K562 (cell line): Measurements from ENCODE around the gene LY6G6F. TPM values are rescaled to one million over a fixed set of nuclear protein-coding genes. Genes with fewer than 3 reads are reported as not detected.
A peak's percentile ranks its signal among the peaks of the same experiment; 100 is the strongest.

Experiments
- ATAC-seq: fragments of 200-7000 bp; cut with Tn5 transposase; 3 replicates; pipeline ENCODE4 v1.9.1; 2020; ENCODE audit warnings: moderate library complexity
- BruUV-seq: library from RNA; stranded (reverse); fragments of 400-500 nt; replicated peaks from 2 replicates; lab custom pipeline; 2021; lab: Mats Ljungman, UMichigan
- CTCF ChIA-PET: fragments of 300-600 bp; formaldehyde crosslinking; extraction: SDS; loops from one replicate; lab custom pipeline; 2021; ENCODE audit warnings: low intra/inter-chr PET ratio; lab: Yijun Ruan, JAX
- POLR2A ChIA-PET: fragments of 300-600, 350-650 bp; sonication (Branson Sonifier 250); formaldehyde crosslinking; extraction: SDS; loops from one replicate; lab custom pipeline; 2021; ENCODE audit warnings: antibody characterized with exemption, inconsistent platforms; lab: Yijun Ruan, JAX
- DNase-seq, 4 experiments: peaks; one replicate each; pipeline versions ENCODE4 v3.0.0 to v3.0.0-alpha.2; 2011 to 2018; ENCODE audit warnings: low spot score in 3 of 4, mixed read lengths in 3 of 4; ENCODE audit errors: extremely low read depth in 1 of 4
- FAIRE-seq: peaks from 2 replicates; lab custom pipeline; 2011; peaks lifted over from hg19 to GRCh38; lab: Jason Lieb, UNC
- H2AFZ ChIP-seq: 2 replicates; pipeline ENCODE4 v1.6.0; 2011; ENCODE audit warnings: low read depth, low read length, control low read depth, inconsistent platforms
- H3K27ac ChIP-seq: fragments of 200-600 bp; 3 replicates; pipeline ENCODE4 v1.8.0; 2011; ENCODE audit warnings: low read depth, mild to moderate bottlenecking, control low read depth, inconsistent platforms, low read length, moderate library complexity, mixed read lengths; ENCODE audit errors: extremely low read depth
- H3K27me3 ChIP-seq, 2 experiments: fragments of 300-600 bp in 1 of 2; 2 replicates in 1 of 2; 3 replicates in 1 of 2; pipeline versions ENCODE4 v1.6.0 to v1.8.0; 2011; ENCODE audit warnings: inconsistent platforms in 2 of 2, low read length in 2 of 2, mild to moderate bottlenecking in 1 of 2, mixed read lengths in 1 of 2, moderate library complexity in 1 of 2; ENCODE audit not compliant: control insufficient read depth in 2 of 2, insufficient read depth in 2 of 2
- H3K36me3 ChIP-seq: fragments of 300-600 bp; 3 replicates; pipeline ENCODE4 v1.8.0; 2011; ENCODE audit warnings: mild to moderate bottlenecking, low read length, inconsistent platforms; ENCODE audit not compliant: control insufficient read depth, insufficient read depth
- H3K4me1 ChIP-seq, 2 experiments: fragments of 200-600 bp in 1 of 2; replicated peaks in 1 of 2; 2 replicates in 1 of 2; 3 replicates in 1 of 2; pipeline versions ENCODE4 v1.5.1 to v1.8.0; 2011; ENCODE audit warnings: inconsistent platforms in 2 of 2, low read length in 2 of 2, mild to moderate bottlenecking in 1 of 2, mixed read lengths in 1 of 2, moderate library complexity in 1 of 2; ENCODE audit not compliant: control insufficient read depth in 2 of 2, insufficient read depth in 2 of 2
- H3K4me2 ChIP-seq: 2 replicates; pipeline ENCODE4 v1.6.1; 2011; ENCODE audit warnings: low read length, control low read depth, inconsistent platforms, mixed read lengths; ENCODE audit not compliant: insufficient read depth
- H3K4me3 ChIP-seq: fragments of 200-600 bp; sonication (generic), shearing (Covaris generic); 2 replicates; pipeline ENCODE4 v1.5.1; 2016; ENCODE audit warnings: control low read depth, inconsistent platforms
- H3K79me2 ChIP-seq: fragments of 200-600 bp; 3 replicates; pipeline ENCODE4 v1.8.0; 2011; ENCODE audit warnings: low read length, inconsistent platforms; ENCODE audit not compliant: control insufficient read depth, insufficient read depth
- H3K9ac ChIP-seq, 2 experiments: 2 replicates each; pipeline versions ENCODE4 v1.6.0 to v1.6.1; 2011; ENCODE audit warnings: low read depth in 2 of 2, low read length in 2 of 2, control low read depth in 1 of 2, inconsistent platforms in 1 of 2, mild to moderate bottlenecking in 1 of 2, mixed read lengths in 1 of 2; ENCODE audit not compliant: insufficient read depth in 1 of 2
- H3K9me1 ChIP-seq: one replicate; pipeline ENCODE4 v1.6.0; 2011; ENCODE audit warnings: inconsistent platforms, mild to moderate bottlenecking, low read length, moderate library complexity; ENCODE audit not compliant: control insufficient read depth, insufficient read depth
- H3K9me3 ChIP-seq: replicated peaks from 2 replicates; pipeline ENCODE4 v1.5.1; 2011; ENCODE audit warnings: low read depth, low read length, inconsistent platforms; ENCODE audit not compliant: control insufficient read depth, insufficient read depth
- H4K20me1 ChIP-seq: replicated peaks from 2 replicates; pipeline ENCODE4 v1.6.1; 2011; ENCODE audit warnings: low read length, inconsistent platforms, mixed read lengths; ENCODE audit not compliant: control insufficient read depth, insufficient read depth
- ARID2 ChIP-seq: fragments of 450-650 bp; IDR thresholded peaks from 2 replicates; pipeline ENCODE4 v1.6.1; 2017; ENCODE audit warnings: antibody characterized with exemption, mild to moderate bottlenecking
- ATF1 ChIP-seq, 2 experiments: fragments of 450-650 bp in 1 of 2; IDR thresholded peaks; 2 replicates each; pipeline ENCODE4 v1.6.1; 2016; ENCODE audit warnings: missing compliant biosample characterization in 1 of 2, missing genetic modification characterization in 1 of 2
- ATF6 ChIP-seq: sonication (generic); formaldehyde crosslinking; IDR thresholded peaks from 2 replicates; pipeline ENCODE4 v1.4.0; 2020; ENCODE audit warnings: mild to moderate bottlenecking, missing genetic modification reagents
- BHLHE40 ChIP-seq: IDR thresholded peaks from 2 replicates; pipeline ENCODE4 v1.6.1; 2011; ENCODE audit warnings: low read length, improper control_type of control experiment
- ETS2 ChIP-seq: IDR thresholded peaks from 2 replicates; pipeline ENCODE4 v1.6.1; 2016; ENCODE audit warnings: borderline replicate concordance, missing genetic modification characterization, mild to moderate bottlenecking, moderate library complexity, missing compliant biosample characterization; ENCODE audit not compliant: poor library complexity, severe bottlenecking
- FOXM1 ChIP-seq, 2 experiments: fragments of 450-650 bp in 1 of 2; sonication (generic) in 1 of 2; formaldehyde crosslinking in 1 of 2; IDR thresholded peaks; 2 replicates each; pipeline versions ENCODE4 v1.6.1 to v1.9.0; 2017 to 2022; ENCODE audit warnings: low read depth in 2 of 2, mild to moderate bottlenecking in 2 of 2, missing genetic modification reagents in 1 of 2, moderate library complexity in 1 of 2
- KDM5B ChIP-seq: fragments of 200-600 bp; sonication (generic); IDR thresholded peaks from 2 replicates; pipeline ENCODE4 v1.6.1; 2012; ENCODE audit warnings: low read depth, mild to moderate bottlenecking, moderate library complexity, low read length, control low read depth, inconsistent platforms; ENCODE audit not compliant: insufficient replicate concordance
- LARP7 ChIP-seq: fragments of 450-650 bp; IDR thresholded peaks from 2 replicates; pipeline ENCODE4 v1.6.1; 2016
- MCM3 ChIP-seq: fragments of 450-650 bp; IDR thresholded peaks from 2 replicates; pipeline ENCODE4 v1.6.1; 2016
- NFE2L1 ChIP-seq: fragments of 450-650 bp; IDR thresholded peaks from 2 replicates; pipeline ENCODE4 v1.6.1; 2016; ENCODE audit warnings: missing genetic modification characterization, low read depth, mild to moderate bottlenecking, missing compliant biosample characterization, moderate library complexity, borderline replicate concordance
- POLR2AphosphoS2 ChIP-seq: IDR thresholded peaks from 2 replicates; pipeline ENCODE4 v1.6.1; 2012; ENCODE audit warnings: low read length, improper control_type of control experiment
- RBFOX2 ChIP-seq: fragments of 200-400 bp; formaldehyde crosslinking; IDR thresholded peaks from 2 replicates; pipeline ENCODE4 v1.6.1; 2017; ENCODE audit warnings: low read depth, mild to moderate bottlenecking, low read length, moderate library complexity
- ZNF174 ChIP-seq: fragments of 250-450 bp; sonication (Bioruptor Pico); IDR thresholded peaks from 2 replicates; pipeline ENCODE4 v1.4.0; 2020; ENCODE audit warnings: mild to moderate bottlenecking
- ZNF764 ChIP-seq: fragments of 250-450 bp; sonication (Bioruptor Pico); IDR thresholded peaks from 2 replicates; pipeline ENCODE4 v1.4.0; 2020; ENCODE audit warnings: low read depth, mild to moderate bottlenecking, moderate library complexity
- ZSCAN29 ChIP-seq: fragments of 450-650 bp; IDR thresholded peaks from 2 replicates; pipeline ENCODE4 v1.6.1; 2017
- WGBS: fragments of 100-300 bp; shearing (Covaris generic); methylation state at CpG from one replicate; pipeline ENCODE4 v1.1.6; 2016; ENCODE audit warnings: low coverage, mixed read lengths; ENCODE audit not compliant: insufficient coverage; ENCODE audit errors: missing lambda C conversion rate; 5-methylcytosine and 5-hydroxymethylcytosine counted together
- in situ Hi-C: fragments of 300-500 bp; cut with MboI; formaldehyde crosslinking; loops from 4 replicates; pipeline ENCODE4 v1.15.0; 2018; ENCODE audit warnings: inconsistent platforms, mixed read lengths
- intact Hi-C: fragments of 100-400 bp; cut with micrococcal nuclease; formaldehyde crosslinking; loops from 2 replicates; pipeline ENCODE4 v1.14.2; 2022
- polyA plus RNA-seq, 8 experiments: library from polyadenylated mRNA; depleted of rRNA in 4 of 8; stranded (reverse) in 5 of 8; unstranded in 3 of 8; fragments of >200 nt; fragmentation: Nextera tagmentation in 2 of 8; fragmentation: Illumina TruSeq in 1 of 8; extraction: Ambion mirVana in 2 of 8; extraction: Trizol in 1 of 8; gene quantifications; 2 replicates each; pipeline versions ENCODE4 v1.2.1 to v1.2.3, GENCODE V29; 2011 to 2014; ENCODE audit warnings: inconsistent platforms in 1 of 8, missing spikeins in 1 of 8
- total RNA-seq, 7 experiments: library from RNA; depleted of rRNA in 6 of 7; stranded (reverse); fragments of >200 nt in 6 of 7; fragmentation: Illumina TruSeq in 2 of 7; extraction: Trizol in 2 of 7; gene quantifications; 2 replicates each; pipeline versions ENCODE4 v1.2.1 to v1.2.3, GENCODE V29; 2011 to 2021; ENCODE audit warnings: low replicate concordance in 1 of 7

LY6G6F gene
- total and polyA plus RNA-seq, 9 of the 15 experiments (the other 6 are each of a cell fraction or from before 2014, with no cell fraction given) = 0.14 to 0.50 (median 0.28) TPM; not detected in 2

DNA sequence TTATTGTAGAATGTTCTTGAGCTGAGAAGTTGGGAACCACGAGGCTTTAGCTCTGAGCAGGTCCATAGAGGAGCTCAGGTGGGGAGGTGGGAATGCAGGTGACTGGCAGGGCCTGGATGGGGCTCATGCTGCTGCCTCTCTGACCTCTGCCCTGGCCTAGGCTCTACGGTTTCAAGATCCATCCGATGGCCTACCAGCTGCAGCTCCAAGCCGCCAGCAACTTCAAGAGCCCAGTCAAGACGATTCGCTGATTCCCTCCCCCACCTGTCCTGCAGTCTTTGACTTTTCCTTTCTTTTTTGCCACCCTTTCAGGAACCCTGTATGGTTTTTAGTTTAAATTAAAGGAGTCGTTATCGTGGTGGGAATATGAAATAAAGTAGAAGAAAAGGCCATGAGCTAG, 37.0 kb upstream of the LY6G6F start, which contains the start of gene LY6G5B:
TSS of gene LY6G5B (plus strand) at position 301 of the 400 bp plus-strand sequence. CDS start 975 bp downstream, outside the sequence.
- 83% methylated on average over 8 of the region's 8 CpGs for WGBS

DNA sequence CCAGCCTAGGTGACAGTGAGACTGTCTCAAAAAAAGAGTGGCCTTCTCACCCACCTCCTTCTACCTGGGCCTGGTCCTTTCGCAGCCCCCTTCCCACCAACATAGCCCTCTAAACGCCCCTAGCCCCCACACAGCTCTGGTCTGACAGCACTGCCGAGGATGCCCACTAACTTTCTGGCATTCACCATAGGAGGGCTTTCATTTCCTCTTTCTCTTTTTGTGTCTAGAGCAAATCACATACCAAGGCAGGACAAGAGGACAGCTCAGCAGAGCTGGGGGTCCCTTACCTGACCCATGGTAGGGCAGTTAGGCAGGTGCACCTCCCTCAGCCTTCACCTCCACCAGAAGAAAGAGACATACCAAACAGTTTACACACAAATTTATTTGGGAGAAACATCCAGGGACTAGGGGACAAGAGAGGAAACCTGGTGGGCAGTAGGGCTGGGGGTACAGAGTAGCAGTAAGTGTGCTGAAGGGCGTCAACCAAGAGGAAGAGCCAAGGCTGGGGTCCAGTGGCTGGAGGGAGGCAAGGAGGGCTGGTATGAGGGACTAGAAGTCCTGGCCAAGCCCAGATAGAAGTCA, 30.3 kb upstream of the LY6G6F start:
- no TSS peak for BruUV-seq
- Histone ChIP-seq H2AFZ (peak overlapping the region; percentile 79), H3K27ac (no peak overlapping the region), H3K36me3 (peaks cover 26% of the 10 kb centered on the region), H3K9me1 (no peaks in the 10 kb centered on the region), H3K4me2 (peak overlapping the region; percentile 39; the same call in 1 of the 2 replicates), H4K20me1 (no peaks in the 10 kb centered on the region), H3K4me1 (peaks cover 9 to 11% of the 10 kb centered on the region in 2 experiments), H3K79me2 (no peaks in the 10 kb centered on the region), H3K4me3 (no peak overlapping the region), H3K9me3 (no peaks in the 10 kb centered on the region), H3K9ac (peak overlapping the region; percentile 16 to 70; a peak in 2 of 4 replicates), H3K27me3 (no peaks in the 10 kb centered on the region)
- no peak for DNase-seq
- intact Hi-C loops = no loop called here
- in situ Hi-C loops = no loop called here
- CTCF ChIA-PET = interaction anchor here (0.5 kb wide), 1 partner anchor 11 kb away, joined by 5 read pairs; the partner anchor contains the start of gene CSNK2B
- no peak for FAIRE-seq
- ATAC-seq = peak; percentile 2; the same call in 2 of the 3 replicates
- WGBS = 38% methylated on average over 4 of the region's 4 CpGs
- POLR2A ChIA-PET = interaction anchor here (0.5 to 2.1 kb wide), 14 partner anchors 8 to 158 kb away, joined by 3 to 15 read pairs (median 6); partner anchors contain the start of genes C6orf47, CSNK2B and GPANK1
- TF ChIP-seq BHLHE40 = 0 out of 2 replicates have a peak, but pooled peaks have one; percentile 26
- TF ChIP-seq KDM5B = peak; percentile 20
- TF ChIP-seq ATF1 (CRISPR knock-in tag; IDR thresholded peaks at IDR 0.05) = no peak
- no peak for TF ChIP-seq ATF1 (tag; IDR thresholded peaks at IDR 0.05)
- no peak for TF ChIP-seq ZSCAN29
- TF ChIP-seq LARP7 = 0 out of 2 replicates have a peak, but pooled peaks have one; percentile 19
- 0 out of 2 replicates have a peak, but pooled peaks have one; percentile 73 for TF ChIP-seq ATF6 (CRISPR knock-in tag)
- TF ChIP-seq MCM3 = no peak
- TF ChIP-seq ZNF174 (CRISPR knock-in tag) = no peak
- TF ChIP-seq ZNF764 (CRISPR knock-in tag) = no peak
- no peak for TF ChIP-seq ETS2 (tag)

More for the DNA sequence above, 37.0 kb upstream of the LY6G6F start, which contains the start of gene LY6G5B:
- Histone ChIP-seq H3K4me3 (no peak within 1 kb of the TSS), H3K9ac (peak within 1 kb of the TSS in 1 of 2 experiments; percentile 69; a peak in 2 of 4 replicates), H4K20me1 (0 out of 2 replicates have a peak, but pooled peaks cover 3% of the 10 kb centered on the region), H3K79me2 (peaks cover 45% of the 10 kb centered on the region), H3K4me2 (no peak within 1 kb of the TSS), H3K27ac (no peak within 1 kb of the TSS), H3K4me1 (peaks cover 5 to 11% of the 10 kb centered on the region in 2 experiments; a peak in 3 of 5 replicates), H3K36me3 (peaks cover 71% of the 10 kb centered on the region), H3K27me3 (no peaks in the 10 kb centered on the region), H3K9me1 (no peaks in the 10 kb centered on the region), H2AFZ (no peak within 1 kb of the TSS), H3K9me3 (no peaks in the 10 kb centered on the region)
- ChIA-PET CTCF (no interaction called here), POLR2A (interaction anchor here (0.6 to 2.6 kb wide), 13 partner anchors 8 to 174 kb away, joined by 3 to 14 read pairs (median 3); partner anchors contain the start of genes ABHD16A, C6orf47, LSM2 and MSH5)
- no peak for FAIRE-seq
- no peak for DNase-seq
- ATAC-seq = no peak
- no TSS peak for BruUV-seq
- intact Hi-C loops = loop anchor here (10.0 kb wide), 1 partner anchor 505 kb away; the partner anchor contains the start of genes AGPAT1 and RNF5
- peak; percentile 46 for TF ChIP-seq RBFOX2
- TF ChIP-seq NFE2L1 = no peak
- 0 out of 2 replicates have a peak, but pooled peaks have one; percentile 6 for TF ChIP-seq POLR2AphosphoS2
- TF ChIP-seq FOXM1 (IDR thresholded peaks at IDR 0.05; ENCODE audit: low read depth) = no peak
- 0 out of 2 replicates have a peak, but pooled peaks have one; percentile 35 for TF ChIP-seq FOXM1 (CRISPR knock-in tag; IDR thresholded peaks at IDR 0.05; ENCODE audit: low read depth)
- no peak for TF ChIP-seq ARID2
- in situ Hi-C loops = no loop called here
